ENCODE results near the gene OR6B1. TPM values are rescaled to one million over a fixed set of nuclear protein-coding genes. Genes with fewer than 3 reads are reported as not detected.

The OR6B1 gene
- total RNA-seq, 4 donors from 2014 or later: not detected

DNA sequence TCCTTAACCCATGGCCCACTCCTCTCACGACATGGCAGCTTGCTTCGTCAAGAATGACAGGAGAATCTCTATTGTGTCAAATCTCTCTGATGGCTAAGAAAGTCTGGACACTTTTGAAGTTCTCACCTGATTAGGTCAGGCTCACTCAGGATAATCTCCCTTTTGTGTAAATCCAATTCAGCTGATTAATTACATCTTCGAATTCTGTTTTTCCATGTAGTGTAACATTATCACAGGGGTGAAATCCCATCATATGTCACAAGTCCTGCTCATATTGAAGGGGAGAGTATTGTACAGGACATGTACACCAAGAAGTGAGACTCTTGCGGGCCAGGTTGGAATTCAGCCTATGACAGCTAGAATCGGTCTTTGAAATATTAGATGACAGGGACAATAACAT is 16.2 kb upstream of the OR6B1 start:
- no peak overlapping the region for H3K4me3 ChIP-seq (ENCODE audit: low read depth, poor library complexity, severe bottlenecking)
- intact Hi-C loops (cut with DNase I; ENCODE audit: low total_unique reads): no loop called here
- no peak for TF ChIP-seq POLR2A (IDR thresholded peaks at IDR 0.05)
- TF ChIP-seq, protein P1, sequence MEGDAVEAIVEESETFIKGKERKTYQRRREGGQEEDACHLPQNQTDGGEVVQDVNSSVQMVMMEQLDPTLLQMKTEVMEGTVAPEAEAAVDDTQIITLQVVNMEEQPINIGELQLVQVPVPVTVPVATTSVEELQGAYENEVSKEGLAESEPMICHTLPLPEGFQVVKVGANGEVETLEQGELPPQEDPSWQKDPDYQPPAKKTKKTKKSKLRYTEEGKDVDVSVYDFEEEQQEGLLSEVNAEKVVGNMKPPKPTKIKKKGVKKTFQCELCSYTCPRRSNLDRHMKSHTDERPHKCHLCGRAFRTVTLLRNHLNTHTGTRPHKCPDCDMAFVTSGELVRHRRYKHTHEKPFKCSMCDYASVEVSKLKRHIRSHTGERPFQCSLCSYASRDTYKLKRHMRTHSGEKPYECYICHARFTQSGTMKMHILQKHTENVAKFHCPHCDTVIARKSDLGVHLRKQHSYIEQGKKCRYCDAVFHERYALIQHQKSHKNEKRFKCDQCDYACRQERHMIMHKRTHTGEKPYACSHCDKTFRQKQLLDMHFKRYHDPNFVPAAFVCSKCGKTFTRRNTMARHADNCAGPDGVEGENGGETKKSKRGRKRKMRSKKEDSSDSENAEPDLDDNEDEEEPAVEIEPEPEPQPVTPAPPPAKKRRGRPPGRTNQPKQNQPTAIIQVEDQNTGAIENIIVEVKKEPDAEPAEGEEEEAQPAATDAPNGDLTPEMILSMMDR (IDR thresholded peaks at IDR 0.05): no peak
- WGBS, 2 donors: 91 to 95% methylated on average over 5 of the region's 5 CpGs
- DNase-seq (ENCODE audit: low spot score in 2 of 2): no peak

DNA sequence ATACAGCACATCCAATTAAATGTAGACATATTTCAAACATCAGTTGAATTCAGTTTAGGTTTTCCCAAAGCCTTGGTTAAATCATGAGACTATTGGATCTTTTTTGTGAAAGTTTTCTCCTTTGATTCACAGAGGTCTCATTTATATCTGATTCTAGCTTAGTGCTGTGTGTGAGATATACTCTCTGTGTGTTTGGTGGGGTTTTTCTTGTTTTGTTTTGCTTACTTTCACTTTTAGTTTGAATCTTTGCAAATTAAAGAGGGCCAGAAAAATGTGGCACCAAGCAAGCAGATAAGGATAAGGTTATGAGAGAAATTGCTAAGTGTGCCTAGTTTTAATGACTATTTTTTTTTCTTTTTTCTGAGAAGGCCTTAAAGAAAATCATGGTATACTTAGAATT is 12.6 kb upstream of the OR6B1 start:
- DNase-seq (ENCODE audit: low spot score in 2 of 2): no peak
- no peak overlapping the region for H3K4me3 ChIP-seq (ENCODE audit: low read depth, poor library complexity, severe bottlenecking)
- intact Hi-C loops (cut with DNase I; ENCODE audit: low total_unique reads): no loop called here
- TF ChIP-seq POLR2A (IDR thresholded peaks at IDR 0.05): no peak
- TF ChIP-seq, protein P1 (IDR thresholded peaks at IDR 0.05): no peak

DNA sequence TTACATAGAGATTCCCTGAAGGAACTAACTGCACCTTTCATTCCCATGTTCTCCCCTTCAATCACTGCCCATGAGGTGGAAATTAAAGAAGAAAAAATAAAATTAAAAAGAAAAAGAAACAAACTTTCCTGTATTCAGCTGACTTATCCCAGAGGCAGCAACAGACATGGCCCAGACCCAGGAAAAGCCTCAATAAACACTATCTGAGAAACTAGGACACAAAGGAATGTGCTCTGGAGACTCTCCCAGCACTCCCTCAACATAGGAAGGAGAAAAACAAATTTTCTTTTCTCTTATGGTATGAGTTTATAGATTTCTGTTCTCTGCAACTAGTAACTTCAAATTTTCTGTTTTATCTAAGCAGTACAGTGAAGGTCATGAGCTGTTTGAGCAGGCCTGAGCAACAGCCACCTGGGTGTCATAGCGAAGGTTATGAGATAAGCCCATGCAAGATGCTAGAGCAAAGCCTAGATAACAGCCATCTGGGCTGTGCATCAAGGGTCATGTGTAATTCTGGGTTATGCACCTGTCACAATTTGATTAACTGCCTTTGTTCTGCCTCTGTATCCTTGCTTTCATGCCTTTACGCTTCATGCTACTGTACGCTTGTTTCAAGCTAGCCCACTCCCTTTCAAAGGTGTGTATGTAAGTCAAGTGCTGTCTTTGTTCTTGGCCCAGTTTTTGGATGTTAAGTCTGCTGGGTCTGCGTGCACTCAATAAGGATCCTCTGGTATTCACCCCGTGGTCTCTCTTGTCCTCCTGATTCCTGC is 11.0 kb upstream of the OR6B1 start:
- intact Hi-C loops (cut with DNase I; ENCODE audit: low total_unique reads): no loop called here
- H3K4me3 ChIP-seq (ENCODE audit: low read depth, poor library complexity, severe bottlenecking): no peak overlapping the region
- no peak for DNase-seq (ENCODE audit: low spot score in 2 of 2)
- WGBS, 2 donors: 91 to 98% methylated on average over 5 of the region's 5 CpGs
- TF ChIP-seq, protein P1 (IDR thresholded peaks at IDR 0.05): no peak
- no peak for TF ChIP-seq POLR2A (IDR thresholded peaks at IDR 0.05)

DNA sequence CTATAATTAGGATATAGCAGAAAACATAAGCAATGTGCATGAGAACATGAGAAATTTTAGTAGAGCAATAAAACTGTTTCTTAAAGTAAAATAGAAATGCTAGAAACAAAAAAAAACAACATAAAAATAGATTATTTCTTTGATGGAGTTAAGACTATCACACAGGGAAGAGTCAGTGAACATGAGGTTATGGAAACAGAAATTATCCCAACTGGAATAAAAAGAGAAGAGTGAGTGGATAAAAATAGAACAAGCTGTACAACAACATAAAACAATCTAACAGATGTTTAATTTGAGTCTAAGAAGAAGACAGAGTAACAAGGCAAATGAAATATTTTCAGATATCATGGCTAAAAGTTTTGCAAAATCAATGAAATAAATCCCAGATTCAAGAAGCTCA is 7.5 kb upstream of the OR6B1 start:
- no peak for DNase-seq (ENCODE audit: low spot score in 2 of 2)
- H3K4me3 ChIP-seq (ENCODE audit: low read depth, poor library complexity, severe bottlenecking): no peak overlapping the region
- intact Hi-C loops (cut with DNase I; ENCODE audit: low total_unique reads): no loop called here
- TF ChIP-seq POLR2A (IDR thresholded peaks at IDR 0.05): no peak
- TF ChIP-seq, protein P1 (IDR thresholded peaks at IDR 0.05): no peak

DNA sequence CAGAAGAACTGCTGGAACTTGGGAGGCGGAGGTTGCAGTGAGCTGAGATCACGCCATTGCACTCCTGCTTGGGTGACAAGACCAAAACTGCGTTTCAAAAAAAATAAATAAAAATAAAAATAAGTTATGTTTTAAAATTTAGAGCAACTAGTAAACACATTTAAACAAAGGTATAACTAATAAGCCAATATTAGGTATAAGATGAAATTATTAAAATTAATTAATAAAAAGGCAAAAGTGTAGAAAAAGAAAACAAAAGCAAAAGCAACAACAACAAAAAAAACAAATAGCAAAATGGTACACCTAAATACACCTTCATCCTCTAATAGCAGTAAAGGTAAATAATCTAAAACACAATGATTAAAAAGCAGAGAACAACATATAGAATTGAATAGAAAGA is 6.2 kb upstream of the OR6B1 start:
- H3K4me3 ChIP-seq (ENCODE audit: low read depth, poor library complexity, severe bottlenecking): no peak overlapping the region
- no peak for TF ChIP-seq POLR2A (IDR thresholded peaks at IDR 0.05)
- TF ChIP-seq, protein P1 (IDR thresholded peaks at IDR 0.05): no peak
- DNase-seq (ENCODE audit: low spot score in 2 of 2): no peak
- intact Hi-C loops (cut with DNase I; ENCODE audit: low total_unique reads): no loop called here
- WGBS, 2 donors: 95% methylated on average over 3 of the region's 3 CpGs

DNA sequence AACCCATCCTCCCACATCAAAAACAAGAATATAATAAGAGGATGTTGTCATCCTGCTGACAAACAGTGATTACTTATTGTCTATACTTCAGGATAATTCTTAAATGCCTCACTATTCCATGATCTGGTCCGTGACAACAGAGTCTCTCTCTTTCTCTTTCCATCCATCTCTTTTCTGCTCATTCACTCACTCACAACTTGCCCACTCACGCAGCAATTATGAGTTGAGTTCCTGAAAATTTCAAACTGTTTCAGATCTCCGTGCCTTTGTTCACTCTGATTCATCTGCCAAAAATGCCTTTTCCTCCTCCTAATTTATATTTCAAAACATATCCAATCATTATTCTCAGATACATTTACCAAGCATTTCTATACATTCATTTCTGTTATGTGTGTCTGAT is 1.4 kb downstream of the OR6B1 start:
- intact Hi-C loops (cut with DNase I; ENCODE audit: low total_unique reads): no loop called here
- TF ChIP-seq, protein P1 (IDR thresholded peaks at IDR 0.05): no peak
- TF ChIP-seq POLR2A (IDR thresholded peaks at IDR 0.05): no peak

More for the DNA sequence above, 1.4 kb downstream of the OR6B1 start:
- H3K4me3 ChIP-seq (ENCODE audit: low read depth, poor library complexity, severe bottlenecking): no peak overlapping the region
- 54 to 57% methylated on average over 3 of the region's 3 CpGs for WGBS, 2 donors
- DNase-seq (ENCODE audit: low spot score in 2 of 2): no peak

All from lower leg skin (tissue), 4 donors.